RWPE1 (cell line): ENCODE data around the gene KRTAP4-5.
"Not testable (repeated sequence)": the region's sequence is repeated elsewhere in the genome, so short reads cannot be mapped to it uniquely, and the experiment has no call there.

Source experiments
- CTCF ChIA-PET: fragments of 350-600 bp; sonication (Branson Sonifier 250); formaldehyde crosslinking; extraction: SDS; loops from one replicate; lab custom pipeline; 2021; lab: Yijun Ruan, JAX
- POLR2A ChIA-PET: fragments of 400-600 bp; formaldehyde crosslinking; extraction: SDS; loops from one replicate; lab custom pipeline; 2020; ENCODE audit warnings: antibody characterized with exemption; ENCODE audit not compliant: low non-redundant PET; lab: Yijun Ruan, JAX
- DNase-seq: peaks from one replicate; pipeline ENCODE4 v3.0.0; 2012; ENCODE audit warnings: low spot score
- H3K27ac ChIP-seq: fragments of 450-650 bp; 2 replicates; pipeline ENCODE4 v1.5.1; 2017
- TF ChIP-seq, protein P1 (sequence below): fragments of 450-650 bp; conservative IDR thresholded peaks from 2 replicates; pipeline ENCODE4 v1.5.1; 2017; ENCODE audit warnings: low read depth, mild to moderate bottlenecking

The KRTAP4-5 gene

DNA sequence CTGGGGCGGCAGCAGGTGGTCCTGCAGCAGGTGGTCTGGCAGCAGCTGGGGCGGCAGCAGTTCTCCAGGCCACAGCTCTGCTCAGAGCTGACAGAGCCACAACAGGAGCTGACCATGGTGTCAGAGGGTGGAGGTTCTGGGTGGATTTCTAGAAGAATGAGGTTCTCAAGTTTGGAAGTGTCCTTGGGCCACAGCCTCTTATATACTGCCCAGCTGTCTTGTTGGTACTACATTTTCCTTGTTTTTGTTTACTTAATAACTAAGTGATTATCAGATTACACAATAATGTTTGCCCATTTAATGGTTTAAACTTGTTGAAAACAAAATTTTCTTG is at the start of gene KRTAP4-5:
TSS of gene KRTAP4-5 (minus strand) at position 174 of the 334 bp plus-strand sequence. CDS start at position 116, 58 bp downstream.
- ChIA-PET CTCF (interaction anchor here (0.6 kb wide), 1 partner anchor 516 kb away, joined by 3 read pairs; no protein-coding TSS in a partner anchor), POLR2A (no interaction called here)
- TF ChIP-seq, protein P1, sequence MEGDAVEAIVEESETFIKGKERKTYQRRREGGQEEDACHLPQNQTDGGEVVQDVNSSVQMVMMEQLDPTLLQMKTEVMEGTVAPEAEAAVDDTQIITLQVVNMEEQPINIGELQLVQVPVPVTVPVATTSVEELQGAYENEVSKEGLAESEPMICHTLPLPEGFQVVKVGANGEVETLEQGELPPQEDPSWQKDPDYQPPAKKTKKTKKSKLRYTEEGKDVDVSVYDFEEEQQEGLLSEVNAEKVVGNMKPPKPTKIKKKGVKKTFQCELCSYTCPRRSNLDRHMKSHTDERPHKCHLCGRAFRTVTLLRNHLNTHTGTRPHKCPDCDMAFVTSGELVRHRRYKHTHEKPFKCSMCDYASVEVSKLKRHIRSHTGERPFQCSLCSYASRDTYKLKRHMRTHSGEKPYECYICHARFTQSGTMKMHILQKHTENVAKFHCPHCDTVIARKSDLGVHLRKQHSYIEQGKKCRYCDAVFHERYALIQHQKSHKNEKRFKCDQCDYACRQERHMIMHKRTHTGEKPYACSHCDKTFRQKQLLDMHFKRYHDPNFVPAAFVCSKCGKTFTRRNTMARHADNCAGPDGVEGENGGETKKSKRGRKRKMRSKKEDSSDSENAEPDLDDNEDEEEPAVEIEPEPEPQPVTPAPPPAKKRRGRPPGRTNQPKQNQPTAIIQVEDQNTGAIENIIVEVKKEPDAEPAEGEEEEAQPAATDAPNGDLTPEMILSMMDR: no peak
- no peak within 1 kb of the TSS for H3K27ac ChIP-seq
- DNase-seq: no peak

- POLR2A ChIA-PET: no interaction called here
- CTCF ChIA-PET: no interaction called here
- no peak for DNase-seq
- TF ChIP-seq, protein P1: no peak
- H3K27ac ChIP-seq: no peak overlapping the region
Measured at GRCh38 chr17:41196068-41196467, 46.4 kb upstream of the KRTAP4-5 start.

DNA sequence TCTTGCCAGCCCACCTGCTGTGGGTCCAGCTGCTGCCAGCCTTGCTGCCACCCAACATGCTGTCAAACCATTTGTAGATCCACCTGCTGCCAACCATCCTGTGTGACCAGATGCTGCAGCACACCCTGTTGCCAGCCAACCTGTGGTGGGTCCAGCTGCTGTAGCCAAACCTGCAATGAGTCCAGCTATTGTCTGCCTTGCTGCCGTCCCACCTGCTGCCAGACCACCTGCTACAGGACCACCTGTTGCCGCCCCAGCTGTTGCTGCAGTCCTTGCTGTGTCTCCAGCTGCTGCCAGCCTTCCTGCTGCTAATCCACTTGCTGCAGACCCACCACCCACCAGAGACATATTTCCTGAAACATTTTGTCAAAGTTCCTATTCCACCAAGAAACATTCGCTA is 40.7 kb upstream of the KRTAP4-5 start:
- H3K27ac ChIP-seq: no peak overlapping the region
- ChIA-PET POLR2A (no interaction called here), CTCF (interaction anchor here (0.7 kb wide), 1 partner anchor 305 kb away, joined by 5 read pairs; no protein-coding TSS in a partner anchor)
- no peak for DNase-seq
- TF ChIP-seq, protein P1: no peak

DNA sequence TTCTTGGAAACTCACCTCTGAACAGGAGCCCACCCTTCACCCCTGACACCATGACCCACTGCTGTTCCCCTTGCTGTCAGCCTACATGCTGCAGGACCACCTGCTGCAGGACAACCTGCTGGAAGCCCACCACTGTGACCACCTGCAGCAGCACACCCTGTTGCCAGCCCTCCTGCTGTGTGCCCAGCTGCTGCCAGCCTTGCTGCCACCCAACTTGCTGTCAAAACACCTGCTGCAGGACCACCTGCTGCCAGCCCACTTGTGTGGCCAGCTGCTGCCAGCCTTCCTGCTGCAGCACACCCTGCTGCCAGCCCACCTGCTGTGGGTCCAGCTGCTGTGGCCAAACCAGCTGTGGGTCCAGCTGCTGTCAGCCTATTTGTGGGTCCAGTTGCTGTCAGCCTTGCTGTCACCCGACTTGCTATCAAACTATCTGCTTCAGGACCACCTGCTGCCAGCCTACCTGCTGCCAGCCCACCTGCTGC is 40.3 kb upstream of the KRTAP4-5 start, which contains the start of gene KRTAP9-1:
TSS of gene KRTAP9-1 (plus strand) at position 51 of the 482 bp plus-strand sequence. CDS start at position 51, 0 bp downstream.
- POLR2A ChIA-PET, H3K27ac ChIP-seq, DNase-seq: not testable (repeated sequence)
- CTCF ChIA-PET: interaction anchor here (0.7 kb wide), 1 partner anchor 306 kb away, joined by 5 read pairs; no protein-coding TSS in a partner anchor

DNA sequence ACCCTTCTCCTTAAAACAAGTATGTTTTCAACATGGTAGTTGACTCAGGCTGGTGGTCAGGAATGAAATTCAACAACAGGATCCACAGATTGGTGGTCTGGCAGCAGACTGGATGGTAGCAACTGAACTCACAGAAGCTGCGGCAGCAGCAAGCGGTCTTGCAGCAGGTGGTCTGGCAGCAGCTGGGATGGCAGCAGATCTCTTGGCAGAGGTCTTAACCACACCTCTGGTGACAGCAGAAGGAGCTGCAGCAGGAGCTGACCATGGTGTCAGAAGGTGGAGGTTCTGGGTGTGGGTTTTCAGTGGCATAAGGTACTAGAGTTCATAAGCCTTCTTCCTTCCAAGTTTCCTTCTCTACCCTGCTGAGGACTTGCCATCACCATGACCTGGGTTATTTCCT is 37.2 kb upstream of the KRTAP4-5 start:
- TF ChIP-seq, protein P1: no peak
- POLR2A ChIA-PET: no interaction called here
- no peak for DNase-seq
- CTCF ChIA-PET: no interaction called here
- H3K27ac ChIP-seq: no peak overlapping the region

DNA sequence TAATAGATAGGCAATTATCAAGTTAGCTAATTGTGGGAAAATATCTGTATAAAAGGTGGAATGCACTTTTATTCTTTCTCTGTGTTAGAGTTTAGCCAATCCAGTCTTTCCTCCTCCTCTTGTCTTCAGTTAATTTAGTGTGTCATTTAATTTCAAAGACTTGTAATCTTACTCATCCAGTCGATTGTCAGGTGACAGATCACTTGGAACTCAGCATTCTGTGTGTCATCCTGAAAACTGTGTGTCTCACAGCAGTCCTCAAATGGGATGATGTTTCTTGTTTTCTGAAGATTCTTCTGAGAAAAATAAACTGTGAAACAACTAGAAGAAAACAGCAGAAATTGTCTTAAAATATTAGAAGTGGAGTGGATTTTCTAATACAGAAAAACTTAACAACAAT is 35.4 kb upstream of the KRTAP4-5 start:
- ChIA-PET CTCF (interaction anchor here (0.6 to 1.0 kb wide), 2 partner anchors 11 to 175 kb away, joined by 3 read pairs; no protein-coding TSS in a partner anchor), POLR2A (no interaction called here)
- H3K27ac ChIP-seq: no peak overlapping the region
- TF ChIP-seq, protein P1: no peak
- no peak for DNase-seq

- POLR2A ChIA-PET: no interaction called here
- no peak for DNase-seq
- TF ChIP-seq, protein P1: no peak
- no peak within 1 kb of the TSS for H3K27ac ChIP-seq
- CTCF ChIA-PET: interaction anchor here (1.0 kb wide), 1 partner anchor 175 kb away, joined by 3 read pairs; no protein-coding TSS in a partner anchor
Measured at GRCh38 chr17:41184480-41184961, 34.9 kb upstream of the KRTAP4-5 start, which contains the start of gene KRTAP4-1. Gene KRTAP4-1 (minus strand): TSS chr17:41184911. CDS start chr17:41184854, 57 bp downstream.
